HG03571 (cell line): ENCODE data around the gene ENTPD6.
"Not testable (repeated sequence)": the region's sequence is repeated elsewhere in the genome, so short reads cannot be mapped to it uniquely, and the experiment has no call there.

Experiments used
- ATAC-seq: cut with Tn5 transposase; IDR thresholded peaks from one replicate; pipeline ENCODE4 v1.9.1; 2021; ENCODE audit not compliant: unreplicated experiment

The ENTPD6 gene

GRCh38 chr20:25254986-25255680, 59.6 kb downstream of the ENTPD6 start:
- ATAC-seq, result no peak

DNA sequence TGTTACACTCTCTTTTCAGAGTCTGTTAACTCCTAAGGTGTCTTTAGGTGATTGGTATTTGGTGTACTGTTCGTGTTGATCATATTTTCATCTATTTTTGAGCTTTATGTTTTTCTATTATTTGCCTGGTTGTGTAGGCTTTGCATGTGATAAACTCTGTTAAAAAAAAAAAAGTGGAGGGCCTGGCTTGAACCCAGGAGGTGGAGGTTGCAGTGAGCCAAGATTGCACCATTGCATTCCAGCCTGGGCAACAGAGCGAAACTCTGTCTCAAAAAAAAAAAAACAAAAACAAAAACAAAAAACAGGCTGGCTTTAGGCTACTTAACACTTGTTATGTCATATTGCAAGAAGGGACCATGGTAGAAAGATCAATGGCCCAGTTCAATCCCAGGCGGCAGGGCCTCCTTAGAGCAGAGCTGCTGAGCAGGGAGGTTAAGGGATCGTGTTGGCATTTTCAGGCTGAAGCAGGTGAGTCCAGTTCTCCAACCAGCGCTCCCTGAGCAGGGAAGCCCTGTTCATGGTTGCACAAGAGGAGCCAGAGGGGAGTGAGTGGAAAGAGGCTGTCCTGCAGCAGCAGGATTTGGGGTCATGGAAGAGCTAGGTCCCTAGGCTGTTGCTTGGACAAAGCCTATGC, 60.8 kb downstream of the ENTPD6 start:
- ATAC-seq, result no peak

DNA sequence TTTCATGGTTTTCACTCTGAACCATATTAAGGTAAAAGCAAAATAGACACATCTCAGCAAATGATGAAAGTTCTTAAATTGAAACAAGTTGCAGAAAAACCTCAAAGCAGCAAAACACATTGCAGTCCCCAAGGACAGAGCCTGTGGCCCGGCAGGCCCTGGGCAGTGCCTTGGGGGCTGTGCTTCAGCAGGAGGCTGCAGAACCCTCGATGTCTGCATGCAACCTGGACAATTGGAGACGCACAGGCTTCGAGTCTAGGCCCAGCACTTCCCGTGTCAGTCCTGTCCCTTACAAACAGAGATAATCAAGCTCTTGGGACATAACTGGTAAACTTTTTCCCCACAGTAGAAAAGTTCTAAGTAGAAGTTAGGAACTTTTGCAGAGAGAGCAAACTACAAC, 61.6 kb downstream of the ENTPD6 start:
- no peak for ATAC-seq

DNA sequence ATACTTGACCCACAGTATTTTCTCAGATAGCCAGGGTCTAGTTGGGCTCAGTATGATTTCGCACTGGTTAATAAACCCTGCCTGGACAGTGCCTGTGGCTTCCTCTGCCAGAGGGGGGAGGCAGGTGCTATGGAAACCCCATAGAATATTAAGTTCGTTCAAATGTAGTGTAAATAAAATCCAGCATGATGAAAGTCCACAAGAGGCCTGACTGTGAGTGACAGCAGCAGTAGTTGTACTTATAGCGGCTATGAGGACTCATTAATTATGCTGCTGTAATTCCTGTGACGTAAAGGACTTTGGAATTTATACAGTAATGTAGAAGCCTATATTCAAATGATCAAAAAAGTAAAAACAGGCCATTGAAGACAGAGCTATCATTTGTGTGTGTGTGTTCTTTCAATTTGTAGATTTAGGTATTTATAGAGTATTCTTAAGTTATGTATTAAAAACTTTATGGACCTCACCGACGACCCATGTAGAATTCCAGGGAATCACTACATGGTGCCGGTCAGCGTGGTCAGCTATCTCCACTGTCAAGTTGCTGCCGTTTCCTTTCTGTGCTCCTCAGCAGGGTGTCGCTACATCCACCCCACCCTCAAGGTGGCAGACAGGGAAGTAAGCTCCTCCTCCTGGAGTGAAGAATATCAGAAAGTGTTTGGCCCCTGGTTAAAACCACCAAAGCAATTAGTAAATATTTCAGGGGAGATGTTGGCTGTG, 62.4 kb downstream of the ENTPD6 start:
- no peak for ATAC-seq

DNA sequence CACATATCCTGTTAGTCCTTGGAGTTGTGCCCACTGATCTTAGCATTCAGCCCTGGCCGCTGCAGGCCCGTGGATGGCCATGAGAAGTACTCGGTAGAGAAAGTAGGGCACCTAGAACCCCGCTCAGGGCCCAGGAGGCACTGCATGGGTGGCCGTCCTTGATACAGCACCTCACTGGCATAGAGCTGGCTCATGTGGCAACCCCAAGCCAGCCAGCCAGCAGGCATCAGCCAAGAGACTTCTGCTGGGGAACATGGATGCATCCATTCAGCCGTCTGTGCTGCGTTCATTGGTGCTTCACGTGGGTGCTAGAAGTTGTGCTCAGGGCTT, 62.9 kb downstream of the ENTPD6 start:
- ATAC-seq, result no peak

GRCh38 chr20:25258828-25259227, 63.3 kb downstream of the ENTPD6 start:
- ATAC-seq, result no peak

DNA sequence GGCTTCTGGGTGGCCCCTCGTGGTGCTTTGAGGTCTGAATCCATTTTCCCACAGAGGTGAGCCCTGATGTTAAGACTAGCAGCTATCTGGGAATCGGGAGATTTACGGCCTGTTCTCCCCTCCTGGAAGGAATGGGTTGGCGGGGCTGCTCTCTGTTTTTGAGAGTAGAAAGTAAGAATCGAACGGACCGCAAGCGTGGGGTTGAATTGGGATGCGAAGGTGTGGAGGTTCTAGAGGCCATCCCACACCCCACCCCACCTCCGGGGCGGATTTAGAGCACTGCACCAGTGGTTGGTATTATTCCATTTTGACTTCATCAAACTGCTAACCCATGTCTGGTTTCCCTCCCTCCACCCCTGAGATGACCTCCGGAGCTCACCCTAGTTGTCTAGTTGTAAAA, 63.8 kb downstream of the ENTPD6 start:
- ATAC-seq, result no peak

- ATAC-seq, result no peak
Observed at GRCh38 chr20:25259788-25260254, 64.3 kb downstream of the ENTPD6 start.

- not testable (repeated sequence) for ATAC-seq
Observed at GRCh38 chr20:25260770-25261437, 65.4 kb downstream of the ENTPD6 start.

DNA sequence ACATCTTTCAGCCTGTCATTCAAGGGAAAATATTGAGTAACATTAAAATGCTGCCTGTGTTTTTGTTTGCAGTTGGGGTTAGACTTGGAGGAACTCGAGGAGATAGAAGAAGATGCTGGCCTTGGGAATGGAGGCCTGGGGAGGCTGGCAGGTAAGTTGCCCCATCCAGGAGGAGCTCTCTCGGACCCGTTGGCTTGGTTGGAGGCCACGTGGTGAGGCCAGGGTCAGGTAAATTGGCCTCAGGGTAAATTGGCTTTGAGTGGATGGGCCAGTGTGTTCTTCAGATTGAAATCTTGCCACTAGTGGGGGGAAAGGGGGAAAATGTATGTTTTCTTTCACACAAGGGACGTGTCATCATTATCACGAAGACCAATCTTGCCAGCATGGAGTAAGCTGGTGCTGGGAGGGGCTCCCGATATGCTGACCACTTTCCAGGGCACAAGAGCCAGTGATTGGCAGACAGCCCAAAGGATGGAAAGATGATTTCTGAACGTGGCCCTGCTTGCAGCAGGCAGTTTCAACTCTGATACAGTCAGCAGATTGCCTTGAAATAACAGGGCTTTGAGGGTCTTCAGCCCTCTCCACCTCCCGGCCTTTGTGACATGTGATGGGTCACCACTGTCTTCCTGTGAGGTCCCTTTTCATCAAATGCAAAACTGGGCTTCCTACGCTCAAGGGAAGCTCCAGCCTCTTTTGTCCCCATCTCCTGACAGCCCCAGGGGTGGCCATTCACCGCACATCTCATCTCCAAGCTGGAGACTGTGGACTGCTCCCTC, 73.7 kb downstream of the ENTPD6 start:
- no peak for ATAC-seq

DNA sequence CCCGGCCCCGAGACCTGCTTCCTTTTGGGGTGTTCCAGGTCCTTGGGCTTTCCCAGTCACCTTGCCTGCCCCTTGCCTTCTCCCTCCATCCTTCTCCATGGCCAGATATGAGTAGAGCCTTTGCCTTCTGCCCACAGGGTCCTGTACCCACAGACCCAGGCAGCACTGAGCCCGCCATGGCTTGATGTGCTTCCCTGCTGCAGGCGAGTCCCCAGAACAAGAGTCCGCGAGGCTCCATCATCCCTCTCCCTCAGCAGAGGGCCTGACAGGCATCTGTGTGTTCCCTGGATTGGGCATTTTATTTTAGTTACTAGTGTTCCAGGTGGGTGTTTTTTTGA, 74.3 kb downstream of the ENTPD6 start:
- ATAC-seq, result no peak

GRCh38 chr20:25270829-25271251, 75.3 kb downstream of the ENTPD6 start:
- no peak for ATAC-seq

DNA sequence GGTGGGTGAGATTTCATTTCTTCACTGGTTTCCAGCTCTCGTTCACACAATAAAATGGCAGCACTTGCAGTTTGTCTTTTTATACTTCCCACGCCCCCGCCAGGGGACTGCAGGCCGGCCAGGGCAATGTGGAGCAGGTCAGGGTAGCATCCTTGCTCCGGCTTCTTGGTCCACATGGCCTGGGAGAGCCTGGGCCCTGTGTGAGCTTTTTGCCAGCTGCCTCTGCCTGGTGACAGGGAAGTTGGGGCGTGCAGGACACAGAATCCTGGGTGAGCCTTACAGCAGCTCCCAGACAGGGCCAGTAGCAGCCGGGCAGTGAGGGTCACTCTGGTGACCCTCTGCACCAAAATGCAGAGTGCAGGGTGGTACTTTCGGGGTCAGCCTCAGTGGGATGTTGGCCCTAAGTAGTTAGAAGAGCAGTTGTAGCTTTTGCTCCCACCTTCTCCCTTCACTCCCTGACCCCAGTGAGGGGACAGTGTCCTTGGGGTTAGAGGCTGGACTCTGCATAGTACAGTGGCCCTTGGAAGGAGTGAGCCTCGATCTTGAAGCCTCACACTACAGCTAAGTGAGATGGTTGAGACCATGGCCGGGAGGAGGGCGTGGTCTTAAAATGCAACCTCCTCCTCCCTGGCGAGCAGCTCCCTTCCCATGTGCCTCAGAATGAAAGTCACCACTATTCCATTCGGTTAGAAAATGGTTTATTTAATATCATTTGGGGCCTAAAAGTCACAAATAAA, 76.1 kb downstream of the ENTPD6 start:
- ATAC-seq, result no peak

- no peak for ATAC-seq
Observed at GRCh38 chr20:25272223-25273000, 76.9 kb downstream of the ENTPD6 start.

DNA sequence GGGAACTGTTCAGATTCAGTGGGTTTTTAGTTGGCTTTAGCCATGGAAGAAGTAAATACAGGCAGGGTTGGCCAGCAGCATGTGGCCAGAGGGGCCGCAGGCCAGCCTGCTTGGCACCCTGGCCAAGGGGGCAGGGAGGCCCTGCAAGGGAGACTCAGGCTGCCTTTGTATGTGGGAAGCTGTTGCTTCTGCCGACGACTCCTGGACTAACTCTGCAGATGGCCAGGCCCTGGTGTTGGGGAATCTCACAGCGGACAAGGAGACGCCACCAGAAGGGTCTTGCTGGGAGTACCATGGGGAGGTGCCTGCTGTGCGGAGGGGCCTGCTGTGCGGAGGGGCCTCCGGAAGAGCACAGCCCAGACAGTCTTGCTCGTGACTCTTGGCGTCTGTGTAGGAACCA, 77.5 kb downstream of the ENTPD6 start:
- ATAC-seq, result no peak

- no peak for ATAC-seq
Observed at GRCh38 chr20:25273541-25274358, 78.2 kb downstream of the ENTPD6 start.

DNA sequence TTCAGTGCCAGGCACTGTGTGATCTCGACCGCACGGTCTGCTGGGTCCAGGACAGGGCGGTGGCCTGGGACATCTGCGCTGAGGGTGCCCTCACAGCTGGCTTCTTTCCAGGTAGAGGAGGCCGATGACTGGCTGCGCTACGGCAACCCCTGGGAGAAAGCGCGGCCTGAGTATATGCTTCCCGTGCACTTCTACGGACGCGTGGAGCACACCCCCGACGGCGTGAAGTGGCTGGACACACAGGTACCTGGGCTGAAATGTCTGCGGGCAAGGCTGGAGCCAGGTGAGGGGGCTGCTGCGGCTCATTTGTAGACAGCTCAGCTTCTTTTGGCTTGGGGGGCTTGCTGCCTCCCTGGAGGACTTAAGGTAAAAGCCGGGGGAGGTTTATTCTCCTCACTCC, 79.0 kb downstream of the ENTPD6 start:
- ATAC-seq, result no peak

- no peak for ATAC-seq
Observed at GRCh38 chr20:25274891-25275812, 79.6 kb downstream of the ENTPD6 start.
